HepG2 (cell line): ENCODE measurements around the gene EYA2.

Experiments used
- CTCF ChIP-seq: sonication (generic); formaldehyde crosslinking; IDR thresholded peaks from 2 replicates; pipeline ENCODE4 v1.5.0; 2020; ENCODE audit warnings: mild to moderate bottlenecking, missing genetic modification reagents, moderate library complexity
- DRAP1 ChIP-seq: IDR thresholded peaks from 2 replicates; pipeline ENCODE4 v1.6.1; 2016; ENCODE audit warnings: missing genetic modification reagents, missing compliant biosample characterization
- POLR2AphosphoS2 ChIP-seq: IDR thresholded peaks from 2 replicates; pipeline ENCODE4 v1.6.1; 2011; ENCODE audit warnings: low read depth, low read length, improper control_type of control experiment
- REST ChIP-seq, 2 experiments: IDR thresholded peaks; 2 replicates each; pipeline ENCODE4 v1.6.1; 2011 to 2012; ENCODE audit warnings: low read length in 2 of 2, borderline replicate concordance in 1 of 2, low read depth in 1 of 2, mild to moderate bottlenecking in 1 of 2, moderate library complexity in 1 of 2
- TAF1 ChIP-seq: sonication (generic); formaldehyde crosslinking; IDR thresholded peaks from 2 replicates; pipeline ENCODE4 v1.4.0; 2020; ENCODE audit warnings: missing genetic modification reagents
- ZNF598 ChIP-seq: sonication (generic); formaldehyde crosslinking; IDR thresholded peaks from 2 replicates; pipeline ENCODE4 v1.5.1; 2020; ENCODE audit warnings: mild to moderate bottlenecking, missing genetic modification reagents, borderline replicate concordance
- ZZZ3 ChIP-seq: sonication (generic); formaldehyde crosslinking; IDR thresholded peaks from 2 replicates; pipeline ENCODE4 v1.4.0; 2020; ENCODE audit warnings: missing genetic modification reagents, mild to moderate bottlenecking, borderline replicate concordance

GRCh38 chr20:46960536-46960935, 65.9 kb downstream of the EYA2 start:
- TF ChIP-seq ZNF598 (no peak), DRAP1 (CRISPR knock-in tag) (no peak), POLR2AphosphoS2 (no peak), ZZZ3 (no peak), TAF1 (no peak), REST (IDR thresholded peaks at IDR 0.05; ENCODE audit: borderline replicate concordance in 1 of 2, low read depth in 1 of 2, low read length in 2 of 2) (no peak), CTCF (no peak)
